BLaER1 treated with 17β-estradiol and CSF1 and Interleukin-3, amounts not matched to agents 10 nM and 100 nM (cell line): ENCODE results near the gene DERL3.

ENCODE experiments used
- H3K27ac ChIP-seq, 11 experiments: shearing (Covaris generic); formaldehyde crosslinking; 2 replicates each; pipeline ENCODE4 v1.8.1; 2022
- H3K27me3 ChIP-seq, 11 experiments: shearing (Covaris generic); formaldehyde crosslinking; 2 replicates each; pipeline ENCODE4 v1.8.1; 2022
- H3K36me3 ChIP-seq, 11 experiments: shearing (Covaris generic); formaldehyde crosslinking; 2 replicates each; pipeline ENCODE4 v1.8.1; 2022
- H3K4me1 ChIP-seq, 10 experiments: shearing (Covaris generic); formaldehyde crosslinking; 2 replicates each; pipeline ENCODE4 v1.8.1; 2022
- H3K4me2 ChIP-seq, 11 experiments: shearing (Covaris generic); formaldehyde crosslinking; 2 replicates each; pipeline ENCODE4 v1.8.1; 2022
- H3K4me3 ChIP-seq, 10 experiments: shearing (Covaris generic); formaldehyde crosslinking; 2 replicates each; pipeline ENCODE4 v1.8.1; 2022
- H3K9ac ChIP-seq, 11 experiments: shearing (Covaris generic); formaldehyde crosslinking; 2 replicates each; pipeline ENCODE4 v1.8.1; 2022
- H3K9me3 ChIP-seq, 11 experiments: shearing (Covaris generic); formaldehyde crosslinking; replicated peaks in 1 of 11; 2 replicates each; pipeline ENCODE4 v1.8.1; 2022
- H4K20me1 ChIP-seq, 11 experiments: shearing (Covaris generic); formaldehyde crosslinking; 2 replicates each; pipeline ENCODE4 v1.8.1; 2022
- Cebpa-rat ChIP-seq, 11 experiments: shearing (Covaris generic); IDR thresholded peaks; 2 replicates each; pipeline ENCODE4 v1.8.1; 2022

Gene DERL3

GRCh38 chr22:23842599-23842998, 3.8 kb upstream of the DERL3 start:
- Histone ChIP-seq H3K27ac (peak overlapping the region in 8 of 11 experiments; percentile 35 to 90 (median 81); a peak in 14 of 22 replicates), H3K9ac (peak overlapping the region in 7 of 11 experiments; percentile 11 to 77 (median 67); a peak in 8 of 22 replicates), H3K4me1 (peaks cover 45 to 91% (median 82%) of the 10 kb centered on the region in 10 experiments), H3K9me3 (no peaks in the 10 kb centered on the region), H3K36me3 (peaks cover 0 to 3% (median 0%) of the 10 kb centered on the region in 11 experiments; a peak in 4 of 22 replicates), H3K4me3 (no peak overlapping the region), H4K20me1 (peaks cover 0 to 21% (median 7%) of the 10 kb centered on the region in 11 experiments; a peak in 19 of 22 replicates), H3K27me3 (no peaks in the 10 kb centered on the region), H3K4me2 (peak overlapping the region in 9 of 11 experiments; percentile 74 to 96 (median 87); a peak in 15 of 22 replicates)
- TF ChIP-seq Cebpa-rat (IDR thresholded peaks at IDR 0.05) = no peak

GRCh38 chr22:23841736-23842445, 3.1 kb upstream of the DERL3 start:
- H3K4me1 ChIP-seq = peaks cover 43 to 91% (median 82%) of the 10 kb centered on the region in 10 experiments
- peak overlapping the region in 4 of 11 experiments; percentile 46 to 74 (median 48); a peak in 8 of 22 replicates for H3K9ac ChIP-seq

GRCh38 chr22:23841292-23841691, 2.5 kb upstream of the DERL3 start:
- Histone ChIP-seq H3K9ac (peak overlapping the region in 4 of 11 experiments; percentile 46 to 74 (median 48); a peak in 7 of 22 replicates), H4K20me1 (peaks cover 0 to 33% (median 20%) of the 10 kb centered on the region in 11 experiments; a peak in 19 of 22 replicates), H3K27me3 (no peaks in the 10 kb centered on the region), H3K4me3 (no peak overlapping the region), H3K9me3 (no peaks in the 10 kb centered on the region), H3K4me1 (peaks cover 37 to 91% (median 82%) of the 10 kb centered on the region in 10 experiments), H3K27ac (peak overlapping the region in 8 of 11 experiments; percentile 21 to 90 (median 81); a peak in 13 of 22 replicates), H3K4me2 (peak overlapping the region in 6 of 11 experiments; percentile 74 to 96 (median 88); a peak in 8 of 22 replicates), H3K36me3 (peaks cover 2 to 14% (median 5%) of the 10 kb centered on the region in 11 experiments; a peak in 16 of 22 replicates)
- no peak for TF ChIP-seq Cebpa-rat (IDR thresholded peaks at IDR 0.05)

More at GRCh38 chr22:23841736-23842445, 3.1 kb upstream of the DERL3 start:
- TF ChIP-seq Cebpa-rat (IDR thresholded peaks at IDR 0.05) = no peak
- Histone ChIP-seq H4K20me1 (peaks cover 0 to 28% (median 14%) of the 10 kb centered on the region in 11 experiments; a peak in 19 of 22 replicates), H3K27ac (peak overlapping the region in 8 of 11 experiments; percentile 35 to 90 (median 81); a peak in 14 of 22 replicates), H3K4me3 (no peak overlapping the region), H3K9me3 (no peaks in the 10 kb centered on the region), H3K4me2 (peak overlapping the region in 7 of 11 experiments; percentile 74 to 96 (median 88); a peak in 12 of 22 replicates), H3K36me3 (peaks cover 0 to 8% (median 0%) of the 10 kb centered on the region in 11 experiments; a peak in 5 of 22 replicates), H3K27me3 (no peaks in the 10 kb centered on the region)

GRCh38 chr22:23840026-23840425, 1.2 kb upstream of the DERL3 start:
- H3K4me1 ChIP-seq = peaks cover 24 to 90% (median 81%) of the 10 kb centered on the region in 10 experiments
- peak overlapping the region in 10 of 11 experiments; percentile 72 to 98 (median 92); a peak in 14 of 22 replicates for H3K4me2 ChIP-seq

GRCh38 chr22:23837911-23838680, 710 bp downstream of the DERL3 start:
- H3K4me3 ChIP-seq = peak overlapping the region; percentile 49 to 72 (median 56)
- H3K27ac ChIP-seq = peak overlapping the region in 9 of 11 experiments; percentile 38 to 73 (median 52); a peak in 16 of 22 replicates
- peak overlapping the region in 10 of 11 experiments; percentile 33 to 76 (median 60); a peak in 20 of 22 replicates for H3K9ac ChIP-seq
- H3K4me1 ChIP-seq = peaks cover 14 to 72% (median 65%) of the 10 kb centered on the region in 10 experiments
- H3K27me3 ChIP-seq = no peaks in the 10 kb centered on the region
- H3K9me3 ChIP-seq = no peaks in the 10 kb centered on the region
- no peak for TF ChIP-seq Cebpa-rat (IDR thresholded peaks at IDR 0.05)
- peaks cover 2 to 54% (median 46%) of the 10 kb centered on the region in 11 experiments; a peak in 20 of 22 replicates for H4K20me1 ChIP-seq
- H3K4me2 ChIP-seq = peak overlapping the region; percentile 72 to 98 (median 93)
- H3K36me3 ChIP-seq = peaks cover 32 to 45% (median 35%) of the 10 kb centered on the region in 11 experiments

More at GRCh38 chr22:23840026-23840425, 1.2 kb upstream of the DERL3 start:
- Histone ChIP-seq H3K9ac (0 out of 22 replicates have a peak overlapping the region, but pooled peaks of 3 of the 11 experiments have one; percentile 72 to 76 (median 75)), H3K4me3 (no peak overlapping the region), H3K36me3 (peaks cover 15 to 27% (median 18%) of the 10 kb centered on the region in 11 experiments), H3K27ac (peak overlapping the region in 1 of 11 experiments; percentile 57; a peak in 1 of 22 replicates), H3K9me3 (no peaks in the 10 kb centered on the region), H3K27me3 (no peaks in the 10 kb centered on the region), H4K20me1 (peaks cover 0 to 38% (median 32%) of the 10 kb centered on the region in 11 experiments; a peak in 20 of 22 replicates)
- TF ChIP-seq Cebpa-rat (IDR thresholded peaks at IDR 0.05) = no peak

GRCh38 chr22:23837496-23837859, 1.3 kb downstream of the DERL3 start:
- Histone ChIP-seq H3K36me3 (peaks cover 38 to 51% (median 41%) of the 10 kb centered on the region in 11 experiments), H3K27me3 (no peaks in the 10 kb centered on the region), H4K20me1 (peaks cover 8 to 61% (median 52%) of the 10 kb centered on the region in 11 experiments; a peak in 20 of 22 replicates), H3K4me2 (peak overlapping the region; percentile 72 to 98 (median 93)), H3K27ac (peak overlapping the region in 5 of 11 experiments; percentile 42 to 66 (median 61); a peak in 9 of 22 replicates), H3K4me3 (peak overlapping the region in 6 of 10 experiments; percentile 51 to 72 (median 58); a peak in 6 of 20 replicates), H3K9me3 (no peaks in the 10 kb centered on the region), H3K9ac (peak overlapping the region in 7 of 11 experiments; percentile 22 to 76 (median 68); a peak in 12 of 22 replicates), H3K4me1 (peaks cover 14 to 66% (median 59%) of the 10 kb centered on the region in 10 experiments)
- no peak for TF ChIP-seq Cebpa-rat (IDR thresholded peaks at IDR 0.05)

GRCh38 chr22:23836692-23837495, 1.9 kb downstream of the DERL3 start:
- Histone ChIP-seq H3K4me1 (peaks cover 14 to 60% (median 53%) of the 10 kb centered on the region in 10 experiments), H3K4me2 (peak overlapping the region; percentile 72 to 98 (median 93); a peak in 20 of 22 replicates), H3K9ac (peak overlapping the region in 8 of 11 experiments; percentile 22 to 76 (median 65); a peak in 13 of 22 replicates), H3K9me3 (no peaks in the 10 kb centered on the region), H3K27me3 (no peaks in the 10 kb centered on the region), H3K36me3 (peaks cover 44 to 57% (median 47%) of the 10 kb centered on the region in 11 experiments), H3K4me3 (peak overlapping the region in 1 of 10 experiments; percentile 66; a peak in 2 of 20 replicates), H4K20me1 (peaks cover 14 to 66% (median 58%) of the 10 kb centered on the region in 11 experiments; a peak in 21 of 22 replicates), H3K27ac (peak overlapping the region in 4 of 11 experiments; percentile 42 to 66 (median 62); a peak in 4 of 22 replicates)
- no peak for TF ChIP-seq Cebpa-rat (IDR thresholded peaks at IDR 0.05)
